ENCODE data around the gene ADPRH. TPM values are rescaled to one million over a fixed set of nuclear protein-coding genes. Genes with fewer than 3 reads are reported as not detected.

ADPRH gene
- total RNA-seq, 1 experiment from 2014 or later: 1.5 TPM

DNA sequence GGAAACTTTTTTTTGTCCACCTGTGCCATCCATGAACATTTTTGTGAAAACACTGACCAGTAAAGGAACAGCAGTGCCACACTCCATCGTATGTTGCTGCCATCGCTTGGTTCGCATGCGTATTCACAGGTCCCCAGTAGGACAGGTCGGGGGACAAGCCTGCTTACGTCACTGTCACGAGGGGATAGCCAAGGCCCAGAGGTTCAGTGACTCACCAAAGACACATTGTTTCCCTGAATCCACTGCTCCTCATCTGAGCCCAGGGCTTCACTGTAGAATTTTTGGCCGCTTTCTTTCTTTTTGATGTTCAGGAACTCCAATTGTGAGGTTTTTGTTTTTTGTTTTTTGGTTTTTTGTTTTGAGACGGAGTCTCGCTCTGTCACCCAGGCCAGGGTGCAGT lies 5.9 kb downstream of the ADPRH start:
- Histone ChIP-seq H3K36me3 (ENCODE audit: control insufficient read depth in 1 of 2, insufficient read depth in 2 of 2, low read length in 2 of 2) (no peaks in the 10 kb centered on the region), H3K27ac (ENCODE audit: low read depth, low read length) (no peak overlapping the region), H3K4me2 (ENCODE audit: low read length) (no peak overlapping the region), H3K4me3 (replicated peaks in 1 of 2; ENCODE audit: low read depth in 1 of 2, low read length in 2 of 2) (no peak overlapping the region), H3K9me3 (ENCODE audit: control insufficient read depth in 1 of 2, insufficient read depth in 1 of 2, low read depth in 1 of 2, low read length in 2 of 2) (no peaks in the 10 kb centered on the region), H4K20me1 (ENCODE audit: insufficient read depth) (no peaks in the 10 kb centered on the region), H3K27me3 (ENCODE audit: insufficient read depth, low read length) (0 out of 2 replicates have a peak, but pooled peaks cover 8% of the 10 kb centered on the region), H3K9me2 (ENCODE audit: insufficient read depth) (no peaks in the 10 kb centered on the region), H3K4me1 (ENCODE audit: control insufficient read depth in 1 of 2, insufficient read depth in 2 of 2, low read length in 2 of 2) (peaks cover 0 to 2% of the 10 kb centered on the region in 2 experiments; a peak in 1 of 4 replicates), H3K9ac (ENCODE audit: low read length) (no peak overlapping the region), H2AFZ (ENCODE audit: low read depth, low read length, poor library complexity, severe bottlenecking) (no peak overlapping the region), H3K79me2 (ENCODE audit: insufficient read depth, low read length) (no peaks in the 10 kb centered on the region)
- CTCF ChIA-PET: no interaction called here
- DNase-seq (ENCODE audit: low read depth, low spot score) (no peak), ATAC-seq (no peak)
- POLR2A ChIA-PET: interaction anchor here (0.6 kb wide), 1 partner anchor 14 kb away, joined by 3 read pairs; no protein-coding TSS in a partner anchor
- RAD21 ChIA-PET (ENCODE audit: low non-redundant PET in 1 of 2, low total read pairs in 2 of 2, uncharacterized antibody in 2 of 2, unreplicated experiment in 2 of 2): no interaction called here
- intact Hi-C loops (cut with micrococcal nuclease): no loop called here
- no TSS peak for BruUV-seq (replicated peaks)
- TF ChIP-seq TCF7L2 (IDR thresholded peaks at IDR 0.05; ENCODE audit: borderline replicate concordance, extremely low read depth, insufficient read depth, insufficient read length) (no peak), ZNF274 (IDR thresholded peaks at IDR 0.05; ENCODE audit: low read depth, low read length) (no peak), YY1 (IDR thresholded peaks at IDR 0.05; ENCODE audit: extremely low read depth, insufficient replicate concordance, low read depth, low read length) (no peak), RAD21 (IDR thresholded peaks at IDR 0.05; ENCODE audit: low read depth) (no peak), MAX (IDR thresholded peaks at IDR 0.05) (no peak), EZH2phosphoT487 (IDR thresholded peaks at IDR 0.05; ENCODE audit: borderline replicate concordance) (no peak), CEBPB (IDR thresholded peaks at IDR 0.05; ENCODE audit: low read depth) (no peak), SRF (IDR thresholded peaks at IDR 0.05; ENCODE audit: low read depth) (no peak), EZH2 (IDR thresholded peaks at IDR 0.05) (no peak), POLR2AphosphoS5 (IDR thresholded peaks at IDR 0.05; ENCODE audit: low read depth, low read length) (no peak), POLR2A (IDR thresholded peaks at IDR 0.05; ENCODE audit: borderline replicate concordance, extremely low read depth, insufficient read depth, insufficient read length) (no peak), ZFX (IDR thresholded peaks at IDR 0.05) (no peak), SIN3A (IDR thresholded peaks at IDR 0.05; ENCODE audit: low read depth) (no peak), FOSL1 (IDR thresholded peaks at IDR 0.05; ENCODE audit: low read depth) (no peak), ELF1 (IDR thresholded peaks at IDR 0.05; ENCODE audit: borderline replicate concordance, low read depth) (no peak), EGR1 (IDR thresholded peaks at IDR 0.05; ENCODE audit: low read depth) (no peak), CTCF (IDR thresholded peaks at IDR 0.05 in 2 of 3, conservative IDR thresholded peaks at IDR 0.05 in 1 of 3; ENCODE audit: borderline replicate concordance in 1 of 3, insufficient read depth in 1 of 3, low read depth in 2 of 3, low read length in 2 of 3) (no peak), CBX3 (IDR thresholded peaks at IDR 0.05; ENCODE audit: low read depth) (no peak)
- TF ChIP-seq, protein P1, sequence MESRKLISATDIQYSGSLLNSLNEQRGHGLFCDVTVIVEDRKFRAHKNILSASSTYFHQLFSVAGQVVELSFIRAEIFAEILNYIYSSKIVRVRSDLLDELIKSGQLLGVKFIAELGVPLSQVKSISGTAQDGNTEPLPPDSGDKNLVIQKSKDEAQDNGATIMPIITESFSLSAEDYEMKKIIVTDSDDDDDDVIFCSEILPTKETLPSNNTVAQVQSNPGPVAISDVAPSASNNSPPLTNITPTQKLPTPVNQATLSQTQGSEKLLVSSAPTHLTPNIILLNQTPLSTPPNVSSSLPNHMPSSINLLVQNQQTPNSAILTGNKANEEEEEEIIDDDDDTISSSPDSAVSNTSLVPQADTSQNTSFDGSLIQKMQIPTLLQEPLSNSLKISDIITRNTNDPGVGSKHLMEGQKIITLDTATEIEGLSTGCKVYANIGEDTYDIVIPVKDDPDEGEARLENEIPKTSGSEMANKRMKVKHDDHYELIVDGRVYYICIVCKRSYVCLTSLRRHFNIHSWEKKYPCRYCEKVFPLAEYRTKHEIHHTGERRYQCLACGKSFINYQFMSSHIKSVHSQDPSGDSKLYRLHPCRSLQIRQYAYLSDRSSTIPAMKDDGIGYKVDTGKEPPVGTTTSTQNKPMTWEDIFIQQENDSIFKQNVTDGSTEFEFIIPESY (IDR thresholded peaks at IDR 0.05; ENCODE audit: extremely low read depth, insufficient replicate concordance, low read length): no peak
- TF ChIP-seq, protein P2, sequence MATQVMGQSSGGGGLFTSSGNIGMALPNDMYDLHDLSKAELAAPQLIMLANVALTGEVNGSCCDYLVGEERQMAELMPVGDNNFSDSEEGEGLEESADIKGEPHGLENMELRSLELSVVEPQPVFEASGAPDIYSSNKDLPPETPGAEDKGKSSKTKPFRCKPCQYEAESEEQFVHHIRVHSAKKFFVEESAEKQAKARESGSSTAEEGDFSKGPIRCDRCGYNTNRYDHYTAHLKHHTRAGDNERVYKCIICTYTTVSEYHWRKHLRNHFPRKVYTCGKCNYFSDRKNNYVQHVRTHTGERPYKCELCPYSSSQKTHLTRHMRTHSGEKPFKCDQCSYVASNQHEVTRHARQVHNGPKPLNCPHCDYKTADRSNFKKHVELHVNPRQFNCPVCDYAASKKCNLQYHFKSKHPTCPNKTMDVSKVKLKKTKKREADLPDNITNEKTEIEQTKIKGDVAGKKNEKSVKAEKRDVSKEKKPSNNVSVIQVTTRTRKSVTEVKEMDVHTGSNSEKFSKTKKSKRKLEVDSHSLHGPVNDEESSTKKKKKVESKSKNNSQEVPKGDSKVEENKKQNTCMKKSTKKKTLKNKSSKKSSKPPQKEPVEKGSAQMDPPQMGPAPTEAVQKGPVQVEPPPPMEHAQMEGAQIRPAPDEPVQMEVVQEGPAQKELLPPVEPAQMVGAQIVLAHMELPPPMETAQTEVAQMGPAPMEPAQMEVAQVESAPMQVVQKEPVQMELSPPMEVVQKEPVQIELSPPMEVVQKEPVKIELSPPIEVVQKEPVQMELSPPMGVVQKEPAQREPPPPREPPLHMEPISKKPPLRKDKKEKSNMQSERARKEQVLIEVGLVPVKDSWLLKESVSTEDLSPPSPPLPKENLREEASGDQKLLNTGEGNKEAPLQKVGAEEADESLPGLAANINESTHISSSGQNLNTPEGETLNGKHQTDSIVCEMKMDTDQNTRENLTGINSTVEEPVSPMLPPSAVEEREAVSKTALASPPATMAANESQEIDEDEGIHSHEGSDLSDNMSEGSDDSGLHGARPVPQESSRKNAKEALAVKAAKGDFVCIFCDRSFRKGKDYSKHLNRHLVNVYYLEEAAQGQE (IDR thresholded peaks at IDR 0.05; ENCODE audit: low read depth): no peak

Measured in HCT116 (cell line).